ENCODE results near the gene MIA. TPM values are rescaled to one million over a fixed set of nuclear protein-coding genes. Genes with fewer than 3 reads are reported as not detected.
A peak's percentile ranks its signal among the peaks of the same experiment; 100 is the strongest.
"Not testable (repeated sequence)": the region's sequence is repeated elsewhere in the genome, so short reads cannot be mapped to it uniquely, and the experiment has no call there.

The MIA gene
- total and polyA plus RNA-seq, 2 donors (not counting 1 experiment from before 2014, with no cell fraction given) = 0.99 TPM; not detected in 1

GRCh38 chr19:40762754-40763470, 12.4 kb upstream of the MIA start:
- Histone ChIP-seq H3K4me1 (ENCODE audit: control insufficient read depth, extremely low read depth, insufficient read depth, low read length) (no peaks in the 10 kb centered on the region), H2AFZ (ENCODE audit: low read length) (no peak overlapping the region), H3K36me3 (ENCODE audit: control insufficient read depth, insufficient read depth, low read length) (peaks cover 42% of the 10 kb centered on the region), H3K9me3 (ENCODE audit: control insufficient read depth, insufficient read depth, low read depth, low read length) (no peaks in the 10 kb centered on the region), H3K9ac (ENCODE audit: insufficient read depth, low read length) (no peak overlapping the region), H3K4me2 (ENCODE audit: extremely low read depth, insufficient read depth, low read length) (no peak overlapping the region), H3K79me2 (ENCODE audit: control insufficient read depth, insufficient read depth, low read length) (peaks cover 3% of the 10 kb centered on the region), H3K27ac (ENCODE audit: insufficient read depth, low read length) (no peak overlapping the region), H3K27me3 (ENCODE audit: control insufficient read depth, insufficient read depth, low read length) (no peaks in the 10 kb centered on the region), H3K4me3 (replicated peaks in 1 of 4; ENCODE audit: control extremely low read depth in 1 of 4, insufficient read depth in 1 of 4, low read depth in 3 of 4, low read length in 4 of 4) (no peak overlapping the region), H4K20me1 (ENCODE audit: control insufficient read depth, extremely low read depth, insufficient read depth, low read length) (no peaks in the 10 kb centered on the region)
- peak in 1 of 2 donors; percentile 53 for DNase-seq (ENCODE audit: low read depth in 2 of 2)
- TF ChIP-seq EZH2 (IDR thresholded peaks at IDR 0.05; ENCODE audit: low read length, missing control alignments) = no peak
- TF ChIP-seq, protein P1, sequence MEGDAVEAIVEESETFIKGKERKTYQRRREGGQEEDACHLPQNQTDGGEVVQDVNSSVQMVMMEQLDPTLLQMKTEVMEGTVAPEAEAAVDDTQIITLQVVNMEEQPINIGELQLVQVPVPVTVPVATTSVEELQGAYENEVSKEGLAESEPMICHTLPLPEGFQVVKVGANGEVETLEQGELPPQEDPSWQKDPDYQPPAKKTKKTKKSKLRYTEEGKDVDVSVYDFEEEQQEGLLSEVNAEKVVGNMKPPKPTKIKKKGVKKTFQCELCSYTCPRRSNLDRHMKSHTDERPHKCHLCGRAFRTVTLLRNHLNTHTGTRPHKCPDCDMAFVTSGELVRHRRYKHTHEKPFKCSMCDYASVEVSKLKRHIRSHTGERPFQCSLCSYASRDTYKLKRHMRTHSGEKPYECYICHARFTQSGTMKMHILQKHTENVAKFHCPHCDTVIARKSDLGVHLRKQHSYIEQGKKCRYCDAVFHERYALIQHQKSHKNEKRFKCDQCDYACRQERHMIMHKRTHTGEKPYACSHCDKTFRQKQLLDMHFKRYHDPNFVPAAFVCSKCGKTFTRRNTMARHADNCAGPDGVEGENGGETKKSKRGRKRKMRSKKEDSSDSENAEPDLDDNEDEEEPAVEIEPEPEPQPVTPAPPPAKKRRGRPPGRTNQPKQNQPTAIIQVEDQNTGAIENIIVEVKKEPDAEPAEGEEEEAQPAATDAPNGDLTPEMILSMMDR (conservative IDR thresholded peaks at IDR 0.05 in 1 of 2, IDR thresholded peaks at IDR 0.05 in 1 of 2; ENCODE audit: low read depth in 1 of 2, low read length in 2 of 2) = no peak

GRCh38 chr19:40763526-40763925, 11.8 kb upstream of the MIA start:
- TF ChIP-seq EZH2 (IDR thresholded peaks at IDR 0.05; ENCODE audit: low read length, missing control alignments) = no peak
- TF ChIP-seq, protein P1 (conservative IDR thresholded peaks at IDR 0.05 in 1 of 2, IDR thresholded peaks at IDR 0.05 in 1 of 2; ENCODE audit: low read depth in 1 of 2, low read length in 2 of 2) = no peak
- H3K27ac ChIP-seq (ENCODE audit: insufficient read depth, low read length) = no peak overlapping the region
- H2AFZ ChIP-seq (ENCODE audit: low read length) = no peak overlapping the region
- H3K9ac ChIP-seq (ENCODE audit: insufficient read depth, low read length) = no peak overlapping the region
- H3K36me3 ChIP-seq (ENCODE audit: control insufficient read depth, insufficient read depth, low read length) = peaks cover 39% of the 10 kb centered on the region
- no peaks in the 10 kb centered on the region for H3K27me3 ChIP-seq (ENCODE audit: control insufficient read depth, insufficient read depth, low read length)
- no peak overlapping the region for H3K4me3 ChIP-seq (replicated peaks in 1 of 4; ENCODE audit: control extremely low read depth in 1 of 4, insufficient read depth in 1 of 4, low read depth in 3 of 4, low read length in 4 of 4)
- H3K9me3 ChIP-seq (ENCODE audit: control insufficient read depth, insufficient read depth, low read depth, low read length) = no peaks in the 10 kb centered on the region
- H4K20me1 ChIP-seq (ENCODE audit: control insufficient read depth, extremely low read depth, insufficient read depth, low read length) = no peaks in the 10 kb centered on the region
- no peak for DNase-seq (ENCODE audit: low read depth in 2 of 2)
- H3K4me2 ChIP-seq (ENCODE audit: extremely low read depth, insufficient read depth, low read length) = no peak overlapping the region
- no peaks in the 10 kb centered on the region for H3K4me1 ChIP-seq (ENCODE audit: control insufficient read depth, extremely low read depth, insufficient read depth, low read length)
- no peaks in the 10 kb centered on the region for H3K79me2 ChIP-seq (ENCODE audit: control insufficient read depth, insufficient read depth, low read length)

GRCh38 chr19:40763963-40764362, 11.4 kb upstream of the MIA start:
- H3K9ac ChIP-seq (ENCODE audit: insufficient read depth, low read length) = no peak overlapping the region
- TF ChIP-seq EZH2 (IDR thresholded peaks at IDR 0.05; ENCODE audit: low read length, missing control alignments) = no peak
- no peak for DNase-seq (ENCODE audit: low read depth in 2 of 2)
- H3K27me3 ChIP-seq (ENCODE audit: control insufficient read depth, insufficient read depth, low read length) = no peaks in the 10 kb centered on the region
- no peak overlapping the region for H3K27ac ChIP-seq (ENCODE audit: insufficient read depth, low read length)
- no peak overlapping the region for H3K4me3 ChIP-seq (replicated peaks in 1 of 4; ENCODE audit: control extremely low read depth in 1 of 4, insufficient read depth in 1 of 4, low read depth in 3 of 4, low read length in 4 of 4)
- no peaks in the 10 kb centered on the region for H3K4me1 ChIP-seq (ENCODE audit: control insufficient read depth, extremely low read depth, insufficient read depth, low read length)
- no peaks in the 10 kb centered on the region for H3K9me3 ChIP-seq (ENCODE audit: control insufficient read depth, insufficient read depth, low read depth, low read length)
- peaks cover 39% of the 10 kb centered on the region for H3K36me3 ChIP-seq (ENCODE audit: control insufficient read depth, insufficient read depth, low read length)
- no peaks in the 10 kb centered on the region for H3K79me2 ChIP-seq (ENCODE audit: control insufficient read depth, insufficient read depth, low read length)
- no peak overlapping the region for H3K4me2 ChIP-seq (ENCODE audit: extremely low read depth, insufficient read depth, low read length)
- H2AFZ ChIP-seq (ENCODE audit: low read length) = no peak overlapping the region
- no peaks in the 10 kb centered on the region for H4K20me1 ChIP-seq (ENCODE audit: control insufficient read depth, extremely low read depth, insufficient read depth, low read length)

DNA sequence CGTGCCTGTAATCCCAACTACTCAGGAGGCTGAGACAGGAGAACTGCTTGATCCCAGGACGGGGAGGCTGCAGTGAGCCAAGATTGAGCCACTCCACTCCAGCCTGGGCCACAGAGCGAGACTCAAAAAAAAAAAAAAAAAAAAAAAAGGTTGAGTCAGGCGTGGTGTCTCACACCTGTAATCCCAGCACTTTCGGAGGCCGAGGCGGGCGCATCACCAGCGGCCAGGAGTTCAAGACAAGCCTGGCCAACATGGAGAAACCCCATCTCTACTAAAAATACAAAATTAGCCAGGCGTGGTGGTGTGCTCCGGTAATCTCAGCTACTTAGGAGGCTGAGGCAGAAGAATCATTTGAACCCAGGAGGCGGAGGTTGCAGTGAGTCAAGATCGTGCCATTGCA, 8.9 kb upstream of the MIA start:
- not testable (repeated sequence) for DNase-seq (ENCODE audit: low read depth in 2 of 2); H3K9ac ChIP-seq (ENCODE audit: insufficient read depth, low read length); H3K4me3 ChIP-seq (replicated peaks in 1 of 4; ENCODE audit: control extremely low read depth in 1 of 4, insufficient read depth in 1 of 4, low read depth in 3 of 4, low read length in 4 of 4); H3K4me2 ChIP-seq (ENCODE audit: extremely low read depth, insufficient read depth, low read length); H3K9me3 ChIP-seq (ENCODE audit: control insufficient read depth, insufficient read depth, low read depth, low read length); H4K20me1 ChIP-seq (ENCODE audit: control insufficient read depth, extremely low read depth, insufficient read depth, low read length); H3K79me2 ChIP-seq (ENCODE audit: control insufficient read depth, insufficient read depth, low read length); H3K27ac ChIP-seq (ENCODE audit: insufficient read depth, low read length); H2AFZ ChIP-seq (ENCODE audit: low read length); H3K27me3 ChIP-seq (ENCODE audit: control insufficient read depth, insufficient read depth, low read length); H3K4me1 ChIP-seq (ENCODE audit: control insufficient read depth, extremely low read depth, insufficient read depth, low read length)
- peaks cover 27% of the 10 kb centered on the region for H3K36me3 ChIP-seq (ENCODE audit: control insufficient read depth, insufficient read depth, low read length)

Measured in fibroblast of lung (primary cell).